Bronchial epithelial cell (primary cell): ENCODE measurements around the gene ANKH. TPM values are rescaled to one million over a fixed set of nuclear protein-coding genes. Genes with fewer than 3 reads are reported as not detected.

ENCODE experiments used
- DNase-seq: peaks from one replicate; pipeline ENCODE4 v3.0.0-alpha.2; 2010; ENCODE audit warnings: low read depth
- FAIRE-seq: peaks from 2 replicates; lab custom pipeline; 2011; peaks lifted over from hg19 to GRCh38; lab: Jason Lieb, UNC
- H3K27me3 ChIP-seq: 2 replicates; pipeline ENCODE4 v1.5.1; 2011; ENCODE audit warnings: low read length; ENCODE audit not compliant: control insufficient read depth, insufficient read depth
- H3K36me3 ChIP-seq: 2 replicates; pipeline ENCODE4 v1.5.1; 2011; ENCODE audit warnings: low read length; ENCODE audit not compliant: control insufficient read depth, insufficient read depth
- H3K4me3 ChIP-seq: 2 replicates; pipeline ENCODE4 v1.5.1; 2011; ENCODE audit warnings: mild to moderate bottlenecking, low read depth, low read length, control low read depth
- total RNA-seq: library from RNA; depleted of rRNA; stranded (reverse); fragments of >200 nt; gene quantifications from 2 replicates; pipeline ENCODE4 v1.2.1, GENCODE V29; 2014
- TF ChIP-seq, protein P1 (sequence below): IDR thresholded peaks from 2 replicates; pipeline ENCODE4 v1.5.1; 2011; ENCODE audit warnings: mild to moderate bottlenecking, moderate library complexity, low read length, control low read depth, inconsistent platforms; ENCODE audit not compliant: insufficient read depth, severe bottlenecking

Gene ANKH
- total RNA-seq, 1 donor from 2014 or later, result 12.9 TPM

GRCh38 chr5:14787801-14788579 is 83.6 kb downstream of the ANKH start:
- Histone ChIP-seq H3K36me3 (no peaks in the 10 kb centered on the region), H3K27me3 (no peaks in the 10 kb centered on the region), H3K4me3 (no peak overlapping the region)
- DNase-seq, result no peak
- TF ChIP-seq, protein P1, sequence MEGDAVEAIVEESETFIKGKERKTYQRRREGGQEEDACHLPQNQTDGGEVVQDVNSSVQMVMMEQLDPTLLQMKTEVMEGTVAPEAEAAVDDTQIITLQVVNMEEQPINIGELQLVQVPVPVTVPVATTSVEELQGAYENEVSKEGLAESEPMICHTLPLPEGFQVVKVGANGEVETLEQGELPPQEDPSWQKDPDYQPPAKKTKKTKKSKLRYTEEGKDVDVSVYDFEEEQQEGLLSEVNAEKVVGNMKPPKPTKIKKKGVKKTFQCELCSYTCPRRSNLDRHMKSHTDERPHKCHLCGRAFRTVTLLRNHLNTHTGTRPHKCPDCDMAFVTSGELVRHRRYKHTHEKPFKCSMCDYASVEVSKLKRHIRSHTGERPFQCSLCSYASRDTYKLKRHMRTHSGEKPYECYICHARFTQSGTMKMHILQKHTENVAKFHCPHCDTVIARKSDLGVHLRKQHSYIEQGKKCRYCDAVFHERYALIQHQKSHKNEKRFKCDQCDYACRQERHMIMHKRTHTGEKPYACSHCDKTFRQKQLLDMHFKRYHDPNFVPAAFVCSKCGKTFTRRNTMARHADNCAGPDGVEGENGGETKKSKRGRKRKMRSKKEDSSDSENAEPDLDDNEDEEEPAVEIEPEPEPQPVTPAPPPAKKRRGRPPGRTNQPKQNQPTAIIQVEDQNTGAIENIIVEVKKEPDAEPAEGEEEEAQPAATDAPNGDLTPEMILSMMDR, result no peak
- FAIRE-seq, result no peak

GRCh38 chr5:14783691-14784090 is 87.9 kb downstream of the ANKH start:
- FAIRE-seq (no peak), DNase-seq (no peak)
- TF ChIP-seq, protein P1, result no peak
- no peak overlapping the region for H3K4me3 ChIP-seq
- H3K36me3 ChIP-seq, result no peaks in the 10 kb centered on the region
- no peaks in the 10 kb centered on the region for H3K27me3 ChIP-seq

DNA sequence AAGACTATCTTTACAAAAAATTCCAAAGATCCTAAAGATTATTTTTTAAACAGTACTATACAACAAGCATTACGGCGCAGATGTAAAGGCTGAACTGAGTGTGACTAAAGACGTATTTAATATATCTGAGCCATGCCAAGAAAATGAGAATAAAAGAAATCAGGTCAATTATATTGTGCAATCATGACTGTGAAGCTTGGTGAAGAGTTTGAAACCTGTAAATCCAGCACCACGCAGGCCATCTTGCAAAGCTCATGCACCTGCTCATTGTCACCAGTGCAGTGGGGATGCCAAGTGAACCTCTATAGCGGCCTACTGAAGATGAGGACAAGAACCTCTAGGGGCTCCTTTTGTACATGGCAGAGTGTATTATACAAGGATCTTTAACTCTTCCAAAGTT is 89.0 kb downstream of the ANKH start:
- FAIRE-seq (no peak), DNase-seq (no peak)
- no peaks in the 10 kb centered on the region for H3K27me3 ChIP-seq

GRCh38 chr5:14781106-14781505 is 90.5 kb downstream of the ANKH start:
- no peak for DNase-seq
- TF ChIP-seq, protein P1, result no peak
- no peaks in the 10 kb centered on the region for H3K36me3 ChIP-seq
- no peak for FAIRE-seq
- H3K4me3 ChIP-seq, result no peak overlapping the region
- H3K27me3 ChIP-seq, result no peaks in the 10 kb centered on the region

More for the DNA sequence above, 89.0 kb downstream of the ANKH start:
- no peak overlapping the region for H3K4me3 ChIP-seq
- TF ChIP-seq, protein P1, result no peak
- H3K36me3 ChIP-seq, result no peaks in the 10 kb centered on the region

GRCh38 chr5:14779975-14780374 is 91.6 kb downstream of the ANKH start:
- TF ChIP-seq, protein P1, result no peak
- H3K36me3 ChIP-seq, result no peaks in the 10 kb centered on the region
- no peak overlapping the region for H3K4me3 ChIP-seq
- FAIRE-seq, result no peak
- H3K27me3 ChIP-seq, result no peaks in the 10 kb centered on the region
- peak; percentile 60 for DNase-seq

DNA sequence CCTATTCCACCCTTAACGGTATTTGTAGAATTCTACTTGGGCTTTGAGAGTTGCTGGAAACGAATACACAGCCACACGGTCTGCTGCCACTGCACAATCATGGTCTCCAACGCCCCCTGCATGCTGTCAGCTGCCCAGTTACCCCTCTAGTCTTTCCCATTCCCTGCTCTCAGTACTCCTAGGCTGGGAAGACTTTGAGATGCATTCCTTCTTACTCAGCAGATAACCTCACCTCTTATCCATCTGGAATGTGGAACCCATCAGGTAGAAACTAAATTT is 92.8 kb downstream of the ANKH start:
- Histone ChIP-seq H3K36me3 (no peaks in the 10 kb centered on the region), H3K27me3 (no peaks in the 10 kb centered on the region), H3K4me3 (no peak overlapping the region)
- DNase-seq, result no peak
- FAIRE-seq, result no peak
- TF ChIP-seq, protein P1, result no peak
